ENCODE data around the gene RASGRP2. TPM values are rescaled to one million over a fixed set of nuclear protein-coding genes. Genes with fewer than 3 reads are reported as not detected.

Gene RASGRP2
- total RNA-seq, 2 experiments from 2014 or later: 159 to 162 TPM

GRCh38 chr11:64723907-64724862 is 19.8 kb downstream of the RASGRP2 start:
- H3K4me1 Mint-ChIP-seq: peaks cover 13% of the 10 kb centered on the region
- ATAC-seq (ENCODE audit: low read depth) (no peak), DNase-seq (peak; percentile 30)
- POLR2A ChIA-PET: no interaction called here
- H3K27ac Mint-ChIP-seq: peak overlapping the region; percentile 56
- no peaks in the 10 kb centered on the region for H3K9me3 Mint-ChIP-seq
- peaks cover 24% of the 10 kb centered on the region for H3K27me3 Mint-ChIP-seq
- peak overlapping the region; percentile 62 for H3K4me3 Mint-ChIP-seq
- peaks cover 7% of the 10 kb centered on the region for H3K36me3 Mint-ChIP-seq

GRCh38 chr11:64723117-64723906 is 20.6 kb downstream of the RASGRP2 start, which contains the start of gene NRXN2:
TSS of gene NRXN2 (minus strand) at chr11:64723197. CDS start at chr11:64713699, 9,498 bp downstream.
- H3K36me3 Mint-ChIP-seq: peaks cover 1% of the 10 kb centered on the region
- H3K27ac Mint-ChIP-seq: peak within 1 kb of the TSS; percentile 56
- peaks cover 28% of the 10 kb centered on the region for H3K27me3 Mint-ChIP-seq
- DNase-seq (peak; percentile 90), ATAC-seq (ENCODE audit: low read depth) (peak; percentile 99)
- peaks cover 13% of the 10 kb centered on the region for H3K4me1 Mint-ChIP-seq
- POLR2A ChIA-PET: no interaction called here
- H3K4me3 Mint-ChIP-seq: peak within 1 kb of the TSS; percentile 62
- H3K9me3 Mint-ChIP-seq: no peaks in the 10 kb centered on the region

- no peak overlapping the region for H3K27ac Mint-ChIP-seq
- peaks cover 1% of the 10 kb centered on the region for H3K36me3 Mint-ChIP-seq
- H3K4me3 Mint-ChIP-seq: no peak overlapping the region
- H3K4me1 Mint-ChIP-seq: peaks cover 13% of the 10 kb centered on the region
- POLR2A ChIA-PET: interaction anchor here (0.9 to 1.0 kb wide), 2 partner anchors 17 to 34 kb away, joined by 4 to 5 read pairs; no protein-coding TSS in a partner anchor
- peaks cover 30% of the 10 kb centered on the region for H3K27me3 Mint-ChIP-seq
- H3K9me3 Mint-ChIP-seq: no peaks in the 10 kb centered on the region
- ATAC-seq (ENCODE audit: low read depth) (no peak), DNase-seq (no peak)
Measured at GRCh38 chr11:64722141-64723065, 21.5 kb downstream of the RASGRP2 start.

GRCh38 chr11:64721359-64721699 is 22.6 kb downstream of the RASGRP2 start:
- Mint-ChIP-seq H3K36me3 (peaks cover 1% of the 10 kb centered on the region), H3K27ac (no peak overlapping the region), H3K27me3 (peaks cover 40% of the 10 kb centered on the region), H3K4me3 (no peak overlapping the region), H3K4me1 (peaks cover 14% of the 10 kb centered on the region), H3K9me3 (no peaks in the 10 kb centered on the region)
- POLR2A ChIA-PET: no interaction called here
- no peak for ATAC-seq (ENCODE audit: low read depth)
- no peak for DNase-seq

- Mint-ChIP-seq H3K36me3 (peaks cover 1% of the 10 kb centered on the region), H3K27ac (no peak overlapping the region), H3K27me3 (peaks cover 45% of the 10 kb centered on the region), H3K9me3 (no peaks in the 10 kb centered on the region), H3K4me1 (peaks cover 16% of the 10 kb centered on the region), H3K4me3 (no peak overlapping the region)
- DNase-seq (no peak), ATAC-seq (ENCODE audit: low read depth) (no peak)
- POLR2A ChIA-PET: no interaction called here
Measured at GRCh38 chr11:64720640-64721358, 23.1 kb downstream of the RASGRP2 start.

- no peak overlapping the region for H3K4me3 Mint-ChIP-seq
- DNase-seq (no peak), ATAC-seq (ENCODE audit: low read depth) (no peak)
- H3K9me3 Mint-ChIP-seq: no peaks in the 10 kb centered on the region
- POLR2A ChIA-PET: no interaction called here
- H3K27ac Mint-ChIP-seq: no peak overlapping the region
- peaks cover 12% of the 10 kb centered on the region for H3K4me1 Mint-ChIP-seq
- H3K36me3 Mint-ChIP-seq: no peaks in the 10 kb centered on the region
- H3K27me3 Mint-ChIP-seq: peaks cover 50% of the 10 kb centered on the region
Measured at GRCh38 chr11:64720167-64720566, 23.8 kb downstream of the RASGRP2 start.

- no peak for DNase-seq
- peaks cover 57% of the 10 kb centered on the region for H3K27me3 Mint-ChIP-seq
- ATAC-seq (ENCODE audit: low read depth): no peak
- POLR2A ChIA-PET: no interaction called here
- no peak overlapping the region for H3K27ac Mint-ChIP-seq
- H3K4me1 Mint-ChIP-seq: peaks cover 8% of the 10 kb centered on the region
- H3K9me3 Mint-ChIP-seq: no peaks in the 10 kb centered on the region
- no peak overlapping the region for H3K4me3 Mint-ChIP-seq
- no peaks in the 10 kb centered on the region for H3K36me3 Mint-ChIP-seq
Measured at GRCh38 chr11:64719406-64719805, 24.5 kb downstream of the RASGRP2 start.

GRCh38 chr11:64718780-64719124 is 25.2 kb downstream of the RASGRP2 start:
- Mint-ChIP-seq H3K4me3 (no peak overlapping the region), H3K4me1 (peaks cover 3% of the 10 kb centered on the region), H3K36me3 (no peaks in the 10 kb centered on the region), H3K27me3 (peaks cover 64% of the 10 kb centered on the region), H3K27ac (no peak overlapping the region), H3K9me3 (no peaks in the 10 kb centered on the region)
- DNase-seq: no peak
- POLR2A ChIA-PET: no interaction called here
- ATAC-seq (ENCODE audit: low read depth): no peak

GRCh38 chr11:64718084-64718779 is 25.7 kb downstream of the RASGRP2 start:
- POLR2A ChIA-PET: no interaction called here
- ATAC-seq (ENCODE audit: low read depth) (no peak), DNase-seq (no peak)
- H3K27me3 Mint-ChIP-seq: peaks cover 65% of the 10 kb centered on the region
- no peak overlapping the region for H3K27ac Mint-ChIP-seq
- no peaks in the 10 kb centered on the region for H3K9me3 Mint-ChIP-seq
- peaks cover 3% of the 10 kb centered on the region for H3K4me1 Mint-ChIP-seq
- no peaks in the 10 kb centered on the region for H3K36me3 Mint-ChIP-seq
- H3K4me3 Mint-ChIP-seq: no peak overlapping the region

GRCh38 chr11:64717268-64717578 is 26.7 kb downstream of the RASGRP2 start:
- no peak for ATAC-seq (ENCODE audit: low read depth)
- DNase-seq: no peak
- no peaks in the 10 kb centered on the region for H3K36me3 Mint-ChIP-seq
- no peaks in the 10 kb centered on the region for H3K9me3 Mint-ChIP-seq
- H3K27ac Mint-ChIP-seq: no peak overlapping the region
- POLR2A ChIA-PET: no interaction called here
- peaks cover 65% of the 10 kb centered on the region for H3K27me3 Mint-ChIP-seq
- H3K4me3 Mint-ChIP-seq: no peak overlapping the region
- peaks cover 3% of the 10 kb centered on the region for H3K4me1 Mint-ChIP-seq

GRCh38 chr11:64716473-64717267 is 27.3 kb downstream of the RASGRP2 start:
- Mint-ChIP-seq H3K27ac (no peak overlapping the region), H3K4me1 (peaks cover 8% of the 10 kb centered on the region), H3K27me3 (peaks cover 65% of the 10 kb centered on the region), H3K4me3 (no peak overlapping the region), H3K36me3 (no peaks in the 10 kb centered on the region), H3K9me3 (no peaks in the 10 kb centered on the region)
- ATAC-seq (ENCODE audit: low read depth): no peak
- DNase-seq: no peak
- POLR2A ChIA-PET: no interaction called here
